Kidney (tissue), 14 donors: ENCODE measurements around the gene NFXL1. TPM values are rescaled to one million over a fixed set of nuclear protein-coding genes. Genes with fewer than 3 reads are reported as not detected.
A peak's percentile ranks its signal among the peaks of the same experiment; 100 is the strongest.

Source experiments
- DNase-seq, 5 donors: peaks; one replicate each; pipeline ENCODE4 v3.0.0-alpha.2; 2013 to 2020
- FAIRE-seq: peaks from 2 replicates; lab custom pipeline; 2012; peaks lifted over from hg19 to GRCh38; lab: Jason Lieb, UNC
- H3K27ac ChIP-seq, 2 donors: one replicate each; pipeline ENCODE4 v1.7.0; 2013; ENCODE audit warnings: low read depth in 2 of 2, low read length in 2 of 2, inconsistent platforms in 1 of 2
- H3K27me3 ChIP-seq: one replicate; pipeline ENCODE4 v1.7.1; 2013; ENCODE audit warnings: low read length, inconsistent platforms; ENCODE audit not compliant: control insufficient read depth, insufficient read depth
- H3K36me3 ChIP-seq, 3 donors: one replicate each; pipeline versions ENCODE4 v1.7.0 to v1.7.1; 2013; ENCODE audit warnings: low read length in 3 of 3, control low read depth in 1 of 3, inconsistent platforms in 1 of 3; ENCODE audit not compliant: insufficient read depth in 3 of 3, control insufficient read depth in 2 of 3
- H3K4me1 ChIP-seq, 3 donors: one replicate each; pipeline versions ENCODE4 v1.7.0 to v1.7.1; 2013; ENCODE audit warnings: low read length in 3 of 3, inconsistent platforms in 1 of 3, low read depth in 1 of 3; ENCODE audit not compliant: control insufficient read depth in 2 of 3, insufficient read depth in 2 of 3
- H3K4me3 ChIP-seq, 3 donors: one replicate each; pipeline versions ENCODE4 v1.7.0 to v1.8.1; 2013; ENCODE audit warnings: low read length in 3 of 3, control low read depth in 1 of 3, inconsistent platforms in 1 of 3
- H3K9ac ChIP-seq, 3 donors: one replicate each; pipeline versions ENCODE4 v1.7.0 to v1.7.1; 2013; ENCODE audit warnings: low read length in 3 of 3, control low read depth in 1 of 3, inconsistent platforms in 1 of 3
- H3K9me3 ChIP-seq, 3 donors: one replicate each; pipeline versions ENCODE4 v1.7.0 to v1.7.1; 2013; ENCODE audit warnings: low read length in 3 of 3, control low read depth in 1 of 3, inconsistent platforms in 1 of 3; ENCODE audit not compliant: control insufficient read depth in 2 of 3, insufficient read depth in 1 of 3
- intact Hi-C: fragments of 100-400 bp; cut with DNase I; formaldehyde crosslinking; loops from one replicate; pipeline ENCODE4 v1.11.1; 2022
- polyA plus RNA-seq: library from polyadenylated mRNA; stranded (reverse); fragments of 350-450 nt; fragmentation: Illumina TruSeq; extraction: RNeasy Lipid Tissue Mini Kit (QIAGEN cat#74804); gene quantifications from one replicate; pipeline ENCODE4 v1.2.3, GENCODE V29; 2014; ENCODE audit warnings: low read depth, low replicate concordance; ENCODE audit not compliant: insufficient read depth
- total RNA-seq: library from RNA; stranded (reverse); fragmentation: NEBNext Ultra II Directional; extraction: Animal tissue kit (Norgen Biotek cat#: 25700); gene quantifications from one replicate; pipeline ENCODE4 v1.2.1, GENCODE V29; 2021
- TF ChIP-seq, protein P1 (sequence below): IDR thresholded peaks from 3 replicates; pipeline ENCODE4 v1.5.1; 2012; ENCODE audit warnings: mild to moderate bottlenecking, moderate library complexity, borderline replicate concordance; ENCODE audit not compliant: insufficient read depth; ENCODE audit errors: extremely low read depth
- donor health status: control.
- donor health status: control.
- donor health status: control.
- donor health status: control.
- donor health status: control.
- donor health status: DM: yes; HTN: yes; CAD: no.
- donor health status: Normal renal cell carcinoma (clear cell type).

NFXL1 gene
- total and polyA plus RNA-seq, 2 donors from 2014 or later = 5.5 to 16.0 TPM

DNA sequence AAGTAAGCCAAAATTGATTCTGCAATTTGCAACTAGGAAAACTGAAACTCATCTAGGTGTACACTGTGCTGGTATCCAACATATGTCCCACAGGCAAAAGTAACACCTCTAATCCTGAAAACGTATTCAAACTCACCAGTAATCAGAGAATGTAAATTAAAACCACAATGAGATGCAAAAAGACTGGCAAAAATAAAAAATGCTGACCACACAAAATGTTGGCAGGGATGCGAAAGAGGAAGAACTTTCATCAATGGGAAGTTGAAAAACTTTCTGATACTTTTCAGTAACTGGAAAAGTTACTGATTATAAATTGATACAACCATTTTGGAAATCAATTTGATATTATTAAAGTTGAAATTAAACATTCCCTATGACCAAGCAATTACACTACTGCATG is 56.4 kb downstream of the NFXL1 start:
- H3K9ac ChIP-seq = no peak overlapping the region
- H3K4me1 ChIP-seq = no peaks in the 10 kb centered on the region
- no peak for DNase-seq
- no peak overlapping the region for H3K27ac ChIP-seq
- FAIRE-seq = no peak
- no peaks in the 10 kb centered on the region for H3K27me3 ChIP-seq
- intact Hi-C loops = no loop called here
- no peaks in the 10 kb centered on the region for H3K9me3 ChIP-seq
- H3K36me3 ChIP-seq = peaks cover 0 to 2% (median 0%) of the 10 kb centered on the region in 3 donors
- TF ChIP-seq, protein P1, sequence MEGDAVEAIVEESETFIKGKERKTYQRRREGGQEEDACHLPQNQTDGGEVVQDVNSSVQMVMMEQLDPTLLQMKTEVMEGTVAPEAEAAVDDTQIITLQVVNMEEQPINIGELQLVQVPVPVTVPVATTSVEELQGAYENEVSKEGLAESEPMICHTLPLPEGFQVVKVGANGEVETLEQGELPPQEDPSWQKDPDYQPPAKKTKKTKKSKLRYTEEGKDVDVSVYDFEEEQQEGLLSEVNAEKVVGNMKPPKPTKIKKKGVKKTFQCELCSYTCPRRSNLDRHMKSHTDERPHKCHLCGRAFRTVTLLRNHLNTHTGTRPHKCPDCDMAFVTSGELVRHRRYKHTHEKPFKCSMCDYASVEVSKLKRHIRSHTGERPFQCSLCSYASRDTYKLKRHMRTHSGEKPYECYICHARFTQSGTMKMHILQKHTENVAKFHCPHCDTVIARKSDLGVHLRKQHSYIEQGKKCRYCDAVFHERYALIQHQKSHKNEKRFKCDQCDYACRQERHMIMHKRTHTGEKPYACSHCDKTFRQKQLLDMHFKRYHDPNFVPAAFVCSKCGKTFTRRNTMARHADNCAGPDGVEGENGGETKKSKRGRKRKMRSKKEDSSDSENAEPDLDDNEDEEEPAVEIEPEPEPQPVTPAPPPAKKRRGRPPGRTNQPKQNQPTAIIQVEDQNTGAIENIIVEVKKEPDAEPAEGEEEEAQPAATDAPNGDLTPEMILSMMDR = no peak
- H3K4me3 ChIP-seq = no peak overlapping the region

DNA sequence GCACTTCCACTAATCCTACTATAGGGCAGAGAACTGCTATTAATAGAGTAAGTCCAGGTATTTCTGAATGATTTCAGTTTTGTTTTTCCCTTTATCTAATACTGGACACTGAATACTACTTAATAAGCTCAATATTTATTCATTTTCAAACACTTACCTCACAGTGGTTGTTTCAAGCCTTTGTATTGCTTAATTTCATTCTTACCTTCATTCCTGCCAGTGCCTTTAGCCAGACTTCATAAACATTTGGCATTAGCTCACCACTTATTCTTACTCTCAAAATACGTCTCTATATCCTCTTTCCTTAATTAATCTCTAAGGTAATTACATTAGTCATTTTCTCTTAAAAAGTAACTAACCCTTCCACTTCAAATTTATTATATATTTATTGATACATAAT is 57.7 kb downstream of the NFXL1 start:
- H3K9me3 ChIP-seq = no peaks in the 10 kb centered on the region
- no peak overlapping the region for H3K9ac ChIP-seq
- intact Hi-C loops = no loop called here
- FAIRE-seq (peak; percentile 44), DNase-seq (no peak)
- TF ChIP-seq, protein P1 = no peak
- H3K4me1 ChIP-seq = no peaks in the 10 kb centered on the region
- peaks cover 0 to 2% (median 0%) of the 10 kb centered on the region in 3 donors for H3K36me3 ChIP-seq
- no peak overlapping the region for H3K27ac ChIP-seq
- H3K4me3 ChIP-seq = no peak overlapping the region
- no peaks in the 10 kb centered on the region for H3K27me3 ChIP-seq

GRCh38 chr4:47855350-47855749 is 59.0 kb downstream of the NFXL1 start:
- TF ChIP-seq, protein P1 = no peak
- Histone ChIP-seq H3K27me3 (no peaks in the 10 kb centered on the region), H3K9me3 (no peaks in the 10 kb centered on the region), H3K4me3 (no peak overlapping the region), H3K4me1 (no peaks in the 10 kb centered on the region), H3K36me3 (peaks cover 0 to 5% (median 5%) of the 10 kb centered on the region in 3 donors), H3K9ac (no peak overlapping the region), H3K27ac (no peak overlapping the region)
- intact Hi-C loops = no loop called here
- FAIRE-seq (no peak), DNase-seq (peak in 1 of 5 donors; percentile 15)

GRCh38 chr4:47852136-47852535 is 62.2 kb downstream of the NFXL1 start:
- no peak overlapping the region for H3K27ac ChIP-seq
- TF ChIP-seq, protein P1 = no peak
- intact Hi-C loops = no loop called here
- H3K9me3 ChIP-seq = no peaks in the 10 kb centered on the region
- no peaks in the 10 kb centered on the region for H3K4me1 ChIP-seq
- no peak overlapping the region for H3K4me3 ChIP-seq
- peaks cover 0 to 8% (median 5%) of the 10 kb centered on the region in 3 donors for H3K36me3 ChIP-seq
- no peaks in the 10 kb centered on the region for H3K27me3 ChIP-seq
- DNase-seq (peak in 1 of 5 donors; percentile 67), FAIRE-seq (no peak)
- no peak overlapping the region for H3K9ac ChIP-seq
